Upper lobe of left lung (tissue), 6 donors: Measurements from ENCODE around the gene VLDLR. TPM values are rescaled to one million over a fixed set of nuclear protein-coding genes. Genes with fewer than 3 reads are reported as not detected.
A peak's percentile ranks its signal among the peaks of the same experiment; 100 is the strongest.

Source experiments
- ATAC-seq, 2 donors: fragments of 200-7000 bp; cut with Tn5 transposase; one replicate each; pipeline ENCODE4 v1.9.1; 2022; ENCODE audit warnings: mild to moderate bottlenecking in 2 of 2, moderate library complexity in 2 of 2; ENCODE audit not compliant: low FRiP score in 2 of 2
- DNase-seq, 2 donors: peaks; one replicate each; pipeline ENCODE4 v3.0.0-alpha.2; 2019 to 2020
- H3K27ac ChIP-seq, 4 donors: fragments of 200-600 bp; sonication (generic); one replicate each; pipeline ENCODE4 v1.5.1; 2016 to 2019
- H3K27me3 ChIP-seq, 4 donors: fragments of 200-600 bp; sonication (generic); one replicate each; pipeline ENCODE4 v1.5.1; 2017 to 2019
- H3K36me3 ChIP-seq, 4 donors: fragments of 200-600 bp; sonication (generic); one replicate each; pipeline ENCODE4 v1.5.1; 2016 to 2019
- H3K4me1 ChIP-seq, 4 donors: fragments of 200-600 bp; sonication (generic); one replicate each; pipeline ENCODE4 v1.5.1; 2018 to 2019
- H3K4me3 ChIP-seq, 4 donors: fragments of 200-600 bp; sonication (generic); one replicate each; pipeline ENCODE4 v1.5.1; 2017 to 2019; ENCODE audit warnings: mild to moderate bottlenecking in 2 of 4, moderate library complexity in 1 of 4
- H3K9me3 ChIP-seq, 4 donors: fragments of 200-600 bp; sonication (generic); one replicate each; pipeline ENCODE4 v1.5.1; 2018 to 2019
- EP300 ChIP-seq, 4 donors: sonication (generic); formaldehyde crosslinking; IDR thresholded peaks; one replicate each; pipeline ENCODE4 v1.5.1; 2017; ENCODE audit warnings: antibody characterized with exemption in 4 of 4, control low read depth in 2 of 4
- POLR2A ChIP-seq, 4 donors: fragments of 450-650 bp; IDR thresholded peaks; one replicate each; pipeline ENCODE4 v1.5.1; 2016 to 2017; ENCODE audit warnings: antibody characterized with exemption in 4 of 4, mild to moderate bottlenecking in 2 of 4
- POLR2AphosphoS5 ChIP-seq, 2 donors: sonication (generic); formaldehyde crosslinking; IDR thresholded peaks; one replicate each; pipeline ENCODE4 v1.5.1; 2017; ENCODE audit warnings: antibody characterized with exemption in 2 of 2
- WGBS, 2 donors: methylation state at CpG; one replicate each; pipeline ENCODE4 v1.1.5; 2017 to 2018; 5-methylcytosine and 5-hydroxymethylcytosine counted together
- total RNA-seq, 6 donors: library from RNA; depleted of rRNA in 4 of 6; stranded (reverse); fragments of >200 nt in 4 of 6; gene quantifications; one replicate each; pipeline versions ENCODE4 v1.1.0 to v1.2.1, GENCODE V29; 2016 to 2021
- TF ChIP-seq, protein P1 (sequence below), 6 experiments: fragments of 450-650 bp in 4 of 6; fragments of 200-600 bp in 2 of 6; sonication (generic) in 2 of 6; IDR thresholded peaks; one replicate each; pipeline ENCODE4 v1.5.1; 2016 to 2019; ENCODE audit warnings: antibody characterized with exemption in 6 of 6
- donor health status: DM: no; HTN: no; CAD: no; lungs with moderate emphysema.
- donor health status: DM: no; HTN: yes; CAD: no; lungs with severe emphysema.

The VLDLR gene
- total RNA-seq, 6 donors from 2014 or later, result 3.1 to 25.3 (median 11.9) TPM

DNA sequence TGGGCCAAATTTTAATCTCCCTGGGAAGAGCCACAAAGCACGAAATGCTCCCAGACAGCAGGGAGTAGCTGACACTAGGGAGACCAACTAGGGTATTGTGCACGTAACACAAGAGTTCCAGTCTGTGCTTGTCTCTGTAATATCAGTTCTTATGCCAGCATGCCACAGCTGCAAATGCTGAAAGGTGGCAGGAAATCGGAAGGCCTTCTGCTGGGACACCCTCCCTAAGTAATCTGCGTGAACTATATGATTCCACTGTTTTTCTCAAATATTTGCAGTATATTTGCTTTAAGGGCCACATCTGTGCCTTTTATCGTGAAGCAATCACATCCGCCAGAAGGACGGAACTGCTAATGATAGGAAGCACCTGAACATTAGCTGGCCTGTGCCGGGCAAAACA lies 12.6 kb downstream of the VLDLR start:
- no peak for DNase-seq
- Histone ChIP-seq H3K9me3 (no peaks in the 10 kb centered on the region), H3K36me3 (no peaks in the 10 kb centered on the region), H3K4me3 (no peak overlapping the region), H3K27ac (peak overlapping the region in 1 of 4 donors; percentile 12), H3K4me1 (peaks cover 0 to 5% (median 2%) of the 10 kb centered on the region in 4 donors), H3K27me3 (no peaks in the 10 kb centered on the region)
- TF ChIP-seq EP300 (IDR thresholded peaks at IDR 0.05) (no peak), POLR2A (IDR thresholded peaks at IDR 0.05) (no peak), POLR2AphosphoS5 (IDR thresholded peaks at IDR 0.05) (no peak)
- TF ChIP-seq, protein P1, sequence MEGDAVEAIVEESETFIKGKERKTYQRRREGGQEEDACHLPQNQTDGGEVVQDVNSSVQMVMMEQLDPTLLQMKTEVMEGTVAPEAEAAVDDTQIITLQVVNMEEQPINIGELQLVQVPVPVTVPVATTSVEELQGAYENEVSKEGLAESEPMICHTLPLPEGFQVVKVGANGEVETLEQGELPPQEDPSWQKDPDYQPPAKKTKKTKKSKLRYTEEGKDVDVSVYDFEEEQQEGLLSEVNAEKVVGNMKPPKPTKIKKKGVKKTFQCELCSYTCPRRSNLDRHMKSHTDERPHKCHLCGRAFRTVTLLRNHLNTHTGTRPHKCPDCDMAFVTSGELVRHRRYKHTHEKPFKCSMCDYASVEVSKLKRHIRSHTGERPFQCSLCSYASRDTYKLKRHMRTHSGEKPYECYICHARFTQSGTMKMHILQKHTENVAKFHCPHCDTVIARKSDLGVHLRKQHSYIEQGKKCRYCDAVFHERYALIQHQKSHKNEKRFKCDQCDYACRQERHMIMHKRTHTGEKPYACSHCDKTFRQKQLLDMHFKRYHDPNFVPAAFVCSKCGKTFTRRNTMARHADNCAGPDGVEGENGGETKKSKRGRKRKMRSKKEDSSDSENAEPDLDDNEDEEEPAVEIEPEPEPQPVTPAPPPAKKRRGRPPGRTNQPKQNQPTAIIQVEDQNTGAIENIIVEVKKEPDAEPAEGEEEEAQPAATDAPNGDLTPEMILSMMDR (IDR thresholded peaks at IDR 0.05), result no peak
- peak in 1 of 2 donors; percentile 27 for ATAC-seq
- WGBS, 2 donors, result 61% methylated on average over 8 of the region's 8 CpGs

DNA sequence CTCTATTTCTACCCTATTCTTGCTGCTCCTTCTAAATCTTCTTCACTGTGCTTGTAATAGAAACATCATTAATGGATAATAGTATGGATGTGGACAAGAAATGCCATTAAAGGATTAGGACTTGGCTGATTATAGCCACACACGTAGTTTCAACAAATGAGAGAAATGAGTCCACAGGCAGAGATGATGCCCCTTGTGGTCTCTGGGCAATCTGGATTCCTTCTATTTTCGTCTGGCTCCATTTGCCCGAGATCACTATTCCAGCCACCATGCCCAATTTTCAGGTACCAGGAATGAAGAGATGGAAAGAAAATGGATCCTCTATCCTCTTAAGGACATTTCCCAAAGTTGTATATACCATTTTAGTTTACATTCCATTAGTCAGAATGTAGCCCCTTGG lies 13.2 kb downstream of the VLDLR start:
- 81 to 97% methylated on average over 3 of the region's 3 CpGs for WGBS, 2 donors
- DNase-seq (no peak), ATAC-seq (no peak)
- Histone ChIP-seq H3K9me3 (no peaks in the 10 kb centered on the region), H3K4me3 (no peak overlapping the region), H3K27me3 (no peaks in the 10 kb centered on the region), H3K36me3 (no peaks in the 10 kb centered on the region), H3K4me1 (peaks cover 0 to 4% (median under 1%) of the 10 kb centered on the region in 4 donors), H3K27ac (no peak overlapping the region)
- no peak for TF ChIP-seq EP300 (IDR thresholded peaks at IDR 0.05)
- no peak for TF ChIP-seq POLR2A (IDR thresholded peaks at IDR 0.05)
- no peak for TF ChIP-seq POLR2AphosphoS5 (IDR thresholded peaks at IDR 0.05)
- TF ChIP-seq, protein P1 (IDR thresholded peaks at IDR 0.05), result no peak

DNA sequence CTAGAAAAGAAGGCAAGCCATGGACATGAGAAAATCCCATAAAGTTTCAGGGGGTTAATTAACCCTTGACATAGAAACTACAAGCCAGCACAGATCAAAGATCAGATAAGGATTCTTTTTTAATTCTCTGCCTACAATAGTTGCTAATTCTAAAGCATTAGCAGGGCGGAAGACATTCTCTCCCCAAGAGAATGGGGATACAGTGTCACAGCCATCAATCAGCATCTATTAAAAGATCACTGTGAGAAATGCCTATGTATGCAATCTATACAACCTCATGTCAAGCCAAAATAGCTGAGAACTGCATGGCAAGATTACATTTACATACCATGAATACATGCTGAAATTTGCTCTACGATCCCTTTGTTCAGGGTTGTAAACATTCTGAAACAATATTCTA lies 14.3 kb downstream of the VLDLR start:
- Histone ChIP-seq H3K9me3 (no peaks in the 10 kb centered on the region), H3K36me3 (peaks cover 0 to under 1% (median 0%) of the 10 kb centered on the region in 4 donors), H3K4me3 (no peak overlapping the region), H3K4me1 (peaks cover 0 to 4% (median 0%) of the 10 kb centered on the region in 4 donors), H3K27me3 (no peaks in the 10 kb centered on the region), H3K27ac (no peak overlapping the region)
- WGBS, 2 donors, result 93% methylated on average over 2 of the region's 2 CpGs
- TF ChIP-seq EP300 (IDR thresholded peaks at IDR 0.05), result no peak
- TF ChIP-seq, protein P1 (IDR thresholded peaks at IDR 0.05), result no peak
- no peak for TF ChIP-seq POLR2AphosphoS5 (IDR thresholded peaks at IDR 0.05)
- no peak for TF ChIP-seq POLR2A (IDR thresholded peaks at IDR 0.05)
- ATAC-seq (no peak), DNase-seq (no peak)

DNA sequence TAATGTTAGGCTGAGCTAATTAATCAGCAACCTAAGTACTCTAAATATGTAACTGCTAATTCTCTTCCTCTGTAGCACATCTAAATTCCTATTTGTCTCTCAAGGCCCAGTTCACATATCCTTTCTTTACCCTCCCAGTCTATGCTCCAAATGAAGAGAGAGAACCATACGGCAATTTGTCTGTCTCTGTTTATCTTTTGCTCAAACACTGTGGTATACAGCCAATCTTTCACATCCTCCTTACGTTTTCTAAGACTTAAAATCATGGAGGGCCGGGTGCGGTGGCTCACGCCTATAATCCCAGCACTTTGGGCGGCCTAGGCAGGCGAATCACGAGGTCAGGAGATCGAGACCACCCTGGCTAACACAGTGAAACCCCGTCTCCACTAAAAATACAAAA lies 15.8 kb downstream of the VLDLR start:
- Histone ChIP-seq H3K4me1 (no peaks in the 10 kb centered on the region), H3K36me3 (peaks cover 0 to 15% (median 0%) of the 10 kb centered on the region in 4 donors), H3K27me3 (no peaks in the 10 kb centered on the region), H3K4me3 (no peak overlapping the region), H3K9me3 (no peaks in the 10 kb centered on the region), H3K27ac (no peak overlapping the region)
- WGBS, 2 donors, result 83 to 91% methylated on average over 10 of the region's 10 CpGs
- TF ChIP-seq POLR2AphosphoS5 (IDR thresholded peaks at IDR 0.05) (no peak), POLR2A (IDR thresholded peaks at IDR 0.05) (no peak), EP300 (IDR thresholded peaks at IDR 0.05) (no peak)
- TF ChIP-seq, protein P1 (IDR thresholded peaks at IDR 0.05), result no peak
- DNase-seq (no peak), ATAC-seq (no peak)
